Nasal cavity respiratory epithelium epithelial cell of viscerocranial mucosa (primary cell): ENCODE measurements around the gene NT5C3B. TPM values are rescaled to one million over a fixed set of nuclear protein-coding genes. Genes with fewer than 3 reads are reported as not detected.

Experiments
- total RNA-seq: library from RNA; depleted of rRNA; stranded (reverse); fragments of >200 nt; gene quantifications from 2 replicates; pipeline ENCODE4 v1.2.3, GENCODE V29; 2014

The NT5C3B gene
- 35.0 and 73.1 TPM in 2 replicates for total RNA-seq

DNA sequence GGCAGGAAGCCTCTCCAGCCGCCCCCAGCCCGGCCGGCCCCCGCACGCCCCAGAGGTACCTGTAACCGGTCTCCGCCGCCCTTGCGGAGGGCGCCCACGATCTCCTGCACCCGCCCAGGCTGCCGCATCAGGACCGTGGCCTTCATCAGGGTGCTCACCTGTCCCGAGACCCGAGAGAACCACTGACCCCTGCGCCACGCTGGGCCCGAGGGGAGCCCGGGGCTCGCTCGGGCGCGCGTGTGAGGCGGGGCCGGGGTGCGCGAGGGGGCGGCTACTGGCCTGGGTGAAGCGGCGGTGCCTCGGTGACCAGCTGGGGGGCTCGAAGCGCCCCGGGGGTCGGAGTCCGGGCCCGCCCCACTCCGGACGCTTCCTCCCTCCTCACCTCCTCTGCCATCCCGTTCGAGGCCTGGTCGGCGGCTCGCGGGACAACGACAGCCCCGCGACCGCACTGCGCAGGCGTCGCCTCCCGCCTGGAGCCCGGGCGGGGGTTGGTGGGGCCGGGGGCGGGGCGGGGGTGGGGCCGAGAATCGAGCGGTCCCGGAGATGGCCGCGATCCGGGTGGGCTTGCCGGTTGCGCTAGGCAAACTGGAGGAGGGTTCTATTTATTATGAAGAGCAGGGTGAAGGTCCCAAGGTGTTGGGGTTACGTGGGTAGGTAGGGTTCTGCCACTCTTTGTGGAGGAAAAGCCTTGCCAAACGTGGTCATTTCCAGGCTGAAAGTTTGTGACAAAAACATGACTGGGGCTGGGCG lies at the start of gene NT5C3B:
TSS of gene NT5C3B (minus strand) at position 433 of the 750 bp plus-strand sequence. CDS start at position 394, 39 bp downstream.

DNA sequence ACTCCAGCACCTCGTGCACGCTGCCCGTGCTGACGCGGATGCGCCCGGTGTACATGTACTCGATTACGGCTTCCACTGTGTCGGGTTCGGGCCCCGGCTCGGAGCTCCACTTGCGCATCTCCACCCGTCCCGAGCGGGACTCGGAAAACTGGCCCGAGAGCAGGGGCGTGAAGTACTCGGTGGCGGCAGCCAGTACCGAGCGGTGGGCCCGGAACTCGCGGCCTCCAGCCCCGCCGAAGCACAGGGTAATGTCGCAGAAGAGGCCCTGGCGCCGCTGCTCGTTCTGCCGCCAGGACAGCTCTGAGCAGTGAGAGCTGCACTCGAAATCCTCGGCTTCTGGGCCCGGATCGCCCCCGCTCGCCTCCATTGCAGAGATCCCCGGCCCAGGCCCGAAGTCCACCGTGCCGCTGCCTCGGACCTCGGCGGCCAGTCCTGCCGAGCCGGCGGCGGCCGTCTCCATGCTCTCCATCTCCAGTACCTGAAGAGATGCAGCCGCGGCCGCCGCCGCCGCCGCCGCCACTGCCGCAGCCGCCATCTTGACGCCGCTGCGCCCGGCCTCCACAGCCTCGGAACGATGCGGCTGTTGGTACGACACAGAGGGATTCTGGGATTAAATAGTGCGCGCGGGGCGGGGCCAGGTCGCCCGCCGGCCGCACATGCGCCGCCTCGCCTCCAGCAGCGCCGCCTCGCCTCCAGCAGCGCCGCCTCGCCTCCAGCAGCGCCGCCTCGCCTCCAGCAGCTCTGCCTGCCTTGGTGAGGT lies 29.0 kb upstream of the NT5C3B start, which contains the start of gene KLHL11:
TSS of gene KLHL11 (minus strand) at position 588 of the 760 bp plus-strand sequence. CDS start at position 535, 53 bp downstream.

DNA sequence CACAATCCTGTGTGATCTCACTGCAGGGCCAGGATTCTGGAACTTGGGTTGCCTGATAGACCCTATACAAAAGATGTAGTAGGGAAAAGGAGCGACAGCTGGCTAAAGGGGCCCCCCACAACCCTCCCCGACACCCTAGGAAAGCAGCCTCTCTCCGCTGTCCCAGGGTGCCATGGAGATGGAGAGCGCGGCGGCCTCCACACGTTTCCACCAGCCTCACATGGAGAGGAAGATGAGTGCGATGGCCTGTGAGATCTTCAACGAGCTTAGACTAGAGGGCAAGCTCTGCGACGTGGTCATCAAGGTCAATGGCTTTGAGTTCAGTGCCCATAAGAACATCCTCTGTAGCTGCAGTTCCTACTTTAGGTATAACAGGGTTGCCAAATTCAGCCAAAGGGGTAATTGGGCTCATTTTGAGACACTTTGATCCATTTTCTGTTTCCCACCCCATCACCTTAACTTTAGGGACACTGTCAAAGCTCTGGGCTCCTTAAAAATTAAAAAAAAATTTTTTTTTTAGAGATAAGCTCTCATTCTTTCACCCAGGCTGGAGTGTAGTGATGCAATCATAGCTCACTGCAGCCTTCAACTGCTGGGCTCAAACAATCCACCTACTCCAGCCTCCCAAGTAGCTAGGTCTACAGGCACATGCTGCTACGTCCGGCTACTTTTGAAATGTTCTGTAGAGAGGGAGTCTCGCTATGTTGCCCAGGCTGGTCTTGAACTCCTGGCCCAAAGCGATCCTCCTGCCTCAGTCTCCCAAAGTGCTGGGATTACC lies 1.9 kb upstream of the NT5C3B start, which contains the start of gene KLHL10:
TSS of gene KLHL10 (plus strand) at position 65 of the 778 bp plus-strand sequence. CDS start at position 173, 108 bp downstream.

DNA sequence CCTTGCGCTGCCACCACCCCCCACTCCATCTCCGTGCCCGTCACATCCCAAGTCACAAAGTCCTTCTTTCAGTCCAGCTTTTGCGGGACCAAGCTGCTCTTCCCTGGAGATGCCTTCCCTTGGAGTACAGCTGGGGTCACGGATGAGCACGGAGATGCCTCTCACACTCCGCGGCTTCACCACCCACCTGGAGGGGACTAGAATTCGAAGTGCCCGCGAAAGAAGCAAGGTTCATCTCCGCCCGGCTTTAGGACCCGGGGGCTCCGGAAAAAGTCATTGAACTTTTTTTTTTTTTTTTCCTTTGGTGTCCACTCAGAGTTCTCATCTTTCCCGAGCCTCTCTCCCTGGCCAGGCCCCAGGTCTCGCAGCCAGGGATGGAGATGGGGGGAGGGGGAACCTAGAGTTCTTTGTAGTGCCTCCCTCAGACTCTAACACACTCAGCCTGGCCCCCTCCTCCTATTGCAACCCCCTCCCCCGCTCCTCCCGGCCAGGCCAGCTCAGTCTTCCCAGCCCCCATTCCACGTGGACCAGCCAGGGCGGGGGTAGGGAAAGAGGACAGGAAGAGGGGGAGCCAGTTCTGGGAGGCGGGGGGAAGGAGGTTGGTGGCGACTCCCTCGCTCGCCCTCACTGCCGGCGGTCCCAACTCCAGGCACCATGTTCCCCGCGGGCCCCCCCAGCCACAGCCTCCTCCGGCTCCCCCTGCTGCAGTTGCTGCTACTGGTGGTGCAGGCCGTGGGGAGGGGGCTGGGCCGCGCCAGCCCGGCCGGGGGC lies 23.5 kb downstream of the NT5C3B start, which contains the start of gene FKBP10:
TSS of gene FKBP10 (plus strand) at position 624 of the 771 bp plus-strand sequence. CDS start at position 655, 31 bp downstream.

DNA sequence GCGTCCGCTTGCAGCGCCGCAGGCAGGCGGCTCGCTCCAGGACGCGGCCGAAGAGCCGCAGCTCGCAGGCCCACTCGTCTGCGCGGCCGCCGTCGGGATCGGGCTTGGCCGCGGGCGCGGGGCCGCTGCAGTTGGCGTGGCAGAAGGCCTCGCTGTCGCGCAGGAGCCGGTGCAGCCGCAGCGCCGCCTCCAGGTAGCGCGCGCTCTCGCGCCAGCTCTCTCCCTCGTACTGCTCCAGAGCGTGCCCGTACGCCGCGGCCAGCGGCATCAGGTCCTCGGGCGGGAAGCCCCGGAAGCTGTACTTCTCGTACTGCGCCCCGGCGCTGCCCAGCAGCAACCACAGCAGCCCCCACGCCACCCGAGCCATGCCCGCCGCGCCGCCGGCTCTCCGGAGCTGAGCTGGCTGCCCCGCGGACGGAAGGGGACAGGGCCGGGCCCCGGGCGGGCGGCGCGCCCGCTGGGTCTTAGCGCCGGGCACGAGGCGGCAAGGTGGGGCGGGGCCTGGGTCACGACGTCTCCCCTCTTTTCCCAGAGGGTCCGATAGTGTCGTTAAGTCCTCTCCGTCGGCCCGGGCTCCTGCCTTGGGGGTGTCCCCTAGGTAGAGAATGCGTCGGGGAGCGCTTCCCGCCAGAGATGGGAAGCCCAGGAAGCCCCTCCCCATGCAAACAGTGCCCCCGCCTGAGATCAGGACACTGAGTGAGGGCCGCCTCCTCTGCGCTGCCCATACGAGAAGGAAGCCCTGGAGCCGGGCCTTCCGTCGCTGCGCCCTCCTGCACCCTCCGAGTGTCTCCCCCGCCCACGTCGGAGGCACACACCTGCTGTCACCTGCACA lies 24.3 kb downstream of the NT5C3B start, which contains the start of gene P3H4:
TSS of gene P3H4 (minus strand) at position 401 of the 832 bp plus-strand sequence. CDS start at position 367, 34 bp downstream.

DNA sequence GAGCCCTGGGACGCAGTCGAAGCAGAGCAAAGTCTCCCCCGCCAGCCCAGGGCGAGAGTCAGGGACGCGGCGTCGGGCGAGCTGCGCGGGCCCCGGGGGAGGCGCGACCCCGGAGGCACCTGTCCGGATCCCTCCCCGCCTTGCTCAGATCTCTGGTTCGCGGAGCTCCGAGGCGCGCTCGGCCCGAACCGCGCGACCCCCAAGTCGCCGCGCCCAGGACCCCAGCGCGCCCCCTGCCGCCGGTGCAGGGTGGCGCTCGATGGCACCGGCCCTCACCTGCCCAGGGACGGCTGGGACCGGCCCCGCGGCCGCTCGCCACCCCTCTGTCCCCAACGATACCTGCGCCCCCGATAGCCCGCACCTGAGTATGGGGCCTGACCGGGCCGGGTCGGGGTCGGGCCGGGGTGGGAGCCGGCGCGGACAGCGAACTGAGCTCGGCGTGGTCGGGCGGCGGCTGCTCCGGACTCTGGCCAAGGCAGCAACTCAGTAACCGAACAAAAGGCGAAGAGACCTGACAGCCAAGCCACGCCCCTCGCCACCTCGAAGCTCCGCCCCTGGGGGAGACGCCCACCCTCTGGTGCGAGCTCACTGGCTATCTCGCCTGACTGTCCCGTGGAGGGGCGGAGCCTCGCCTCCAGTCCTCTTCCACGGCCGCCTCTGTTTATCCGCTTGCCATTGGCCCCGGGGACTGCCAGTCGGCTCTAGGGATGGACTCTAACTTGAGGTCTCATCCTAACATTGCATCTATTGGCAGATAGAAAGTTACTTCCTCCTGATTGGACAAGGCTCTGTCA lies 49.6 kb downstream of the NT5C3B start, which contains the start of gene JUP:
TSS of gene JUP (minus strand) at position 485 of the 794 bp plus-strand sequence. CDS start 14,857 bp downstream, outside the sequence.

Other genes with a start within 250 kb of the NT5C3B start
- 254 and 1,560 TPM in 2 replicates for gene KRT14, start 249.3 kb downstream of the NT5C3B start, total RNA-seq
- 2,627 and 3,653 TPM in 2 replicates for gene KRT16, start 223.5 kb downstream of the NT5C3B start, total RNA-seq
- gene KRT17, start 211.7 kb downstream of the NT5C3B start, total RNA-seq = 27,930 and 28,043 TPM in 2 replicates
- gene EIF1, start 147.3 kb downstream of the NT5C3B start, total RNA-seq = 140 and 223 TPM in 2 replicates
- 1.0 TPM in 1 of 2 replicates, not detected in the other for gene GAST, start 123.9 kb downstream of the NT5C3B start, total RNA-seq
- 1.4 and 5.1 TPM in 2 replicates for gene HAP1, start 101.6 kb downstream of the NT5C3B start, total RNA-seq
- gene JUP, start 49.5 kb downstream of the NT5C3B start, total RNA-seq = 357 and 772 TPM in 2 replicates
- 33.5 and 51.7 TPM in 2 replicates for gene P3H4, start 24.3 kb downstream of the NT5C3B start, total RNA-seq
- 34.5 and 113 TPM in 2 replicates for gene FKBP10, start 23.2 kb downstream of the NT5C3B start, total RNA-seq
- gene KLHL10, start 1.6 kb upstream of the NT5C3B start, total RNA-seq = 0.14 TPM in 1 of 2 replicates, not detected in the other
- gene KLHL11, start 29.2 kb upstream of the NT5C3B start, total RNA-seq = 41.4 and 45.1 TPM in 2 replicates
- 114 and 147 TPM in 2 replicates for gene ACLY, start 82.7 kb upstream of the NT5C3B start, total RNA-seq
- gene ODAD4, start 94.4 kb upstream of the NT5C3B start, total RNA-seq = under 0.01 and 0.07 TPM in 2 replicates
- 27.3 and 39.7 TPM in 2 replicates for gene CNP, start 130.6 kb upstream of the NT5C3B start, total RNA-seq
- gene DNAJC7, start 181.2 kb upstream of the NT5C3B start, total RNA-seq = 51.3 and 72.0 TPM in 2 replicates
- gene NKIRAS2, start 183.9 kb upstream of the NT5C3B start, total RNA-seq = 27.7 and 39.2 TPM in 2 replicates
- gene C17orf113, start 214.4 kb upstream of the NT5C3B start, total RNA-seq = 0.64 and 0.68 TPM in 2 replicates